DMS79 (cell line): ENCODE results near the gene UNG.

Experiments used
- DNase-seq: peaks from one replicate; lab custom pipeline; 2025; lab: John Stamatoyannopoulos, UW

Gene UNG

DNA sequence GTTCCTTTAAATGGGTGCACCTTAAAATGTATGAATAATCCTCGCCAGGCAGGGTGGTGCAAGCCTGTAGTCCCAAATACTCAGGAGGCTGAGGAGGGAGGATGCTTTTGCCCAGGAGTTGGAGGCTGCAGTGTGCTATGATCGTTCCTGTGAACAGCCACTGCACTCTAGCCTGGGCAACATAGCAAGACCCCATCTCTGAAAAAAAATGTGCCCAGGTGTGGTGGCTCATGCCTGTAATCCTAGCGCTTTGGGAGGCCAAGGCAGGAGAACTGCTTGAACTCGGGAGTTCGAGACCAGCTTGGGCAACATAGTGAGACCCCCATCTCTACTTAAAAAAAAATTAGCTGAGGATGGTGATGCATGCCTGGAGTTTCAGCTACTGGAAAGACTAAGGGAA is 58.6 kb downstream of the UNG start:
- DNase-seq = no peak

DNA sequence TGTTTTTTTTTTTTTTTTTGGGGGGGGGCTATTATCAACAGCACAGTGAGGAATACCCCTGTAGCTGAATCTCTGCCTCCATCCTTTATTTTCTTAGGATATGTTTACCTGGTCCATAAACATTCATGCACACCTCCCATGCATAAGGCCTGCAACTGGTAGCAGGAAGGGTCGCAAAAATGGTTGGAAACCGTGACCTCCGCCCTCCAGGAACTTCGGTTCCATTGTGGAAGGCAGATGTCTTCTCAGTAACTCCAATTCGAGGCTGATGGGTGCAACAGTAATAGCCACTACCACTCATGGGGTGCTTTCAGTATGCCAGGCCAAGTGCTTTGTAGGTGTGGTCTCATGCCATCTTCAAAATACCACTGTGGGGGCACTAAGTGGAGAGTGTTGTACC is 59.2 kb downstream of the UNG start:
- DNase-seq = no peak

DNA sequence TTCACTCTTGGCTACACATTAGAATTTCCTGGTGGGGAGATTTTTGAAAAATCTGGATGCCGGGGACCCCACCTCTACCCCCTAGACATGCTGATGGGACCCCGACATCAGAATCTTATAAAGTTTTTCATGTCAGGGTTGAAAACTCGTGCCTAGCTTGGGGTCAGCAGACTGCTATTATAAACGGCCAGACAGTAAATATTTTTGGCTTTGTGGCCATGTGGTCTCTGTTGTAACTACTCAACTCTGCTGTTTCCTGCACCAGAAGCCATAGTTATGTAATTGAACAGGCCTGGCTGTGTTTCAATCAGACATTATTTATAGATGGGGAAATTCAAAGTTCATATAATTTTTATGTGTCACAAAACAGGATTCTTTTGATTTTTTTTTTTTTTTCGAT is 60.6 kb downstream of the UNG start:
- DNase-seq = no peak

DNA sequence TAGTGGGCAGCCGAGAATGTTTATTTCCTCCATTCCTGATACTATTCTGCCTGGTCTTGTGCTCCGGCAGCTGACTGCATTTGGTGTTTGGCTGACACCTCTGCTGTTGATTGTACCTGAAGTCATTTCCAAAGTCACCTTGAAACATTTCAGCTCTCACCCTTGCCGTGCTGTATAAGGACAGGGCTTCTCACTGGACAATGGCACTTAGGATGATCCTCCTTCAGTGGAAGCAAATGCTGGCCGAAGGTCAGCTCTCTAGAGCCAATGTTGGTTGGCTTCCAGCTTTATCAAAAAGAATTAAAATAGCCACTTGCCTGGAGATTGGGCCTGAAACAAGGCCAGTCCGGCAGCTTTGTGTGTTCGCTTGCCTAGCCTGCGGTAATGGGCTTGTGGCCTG is 63.0 kb downstream of the UNG start:
- no peak for DNase-seq
